Body of pancreas (tissue), 4 donors: ENCODE measurements around the gene RGMA. TPM values are rescaled to one million over a fixed set of nuclear protein-coding genes. Genes with fewer than 3 reads are reported as not detected.

Experiments
- ATAC-seq: fragments of 150-250 bp; one replicate; pipeline ENCODE4 v1.9.1; 2016
- DNase-seq, 4 donors: peaks; one replicate each; pipeline ENCODE4 v3.0.0-alpha.2; 2019
- H3K27ac ChIP-seq, 4 donors: fragments of 200-600 bp; sonication (generic); 1 replicate in 3 of 4; 2 replicates in 1 of 4; pipeline versions ENCODE4 v1.5.1 to v1.6.1; 2016 to 2019; ENCODE audit warnings: mild to moderate bottlenecking in 1 of 4, mixed read lengths in 1 of 4, moderate library complexity in 1 of 4
- H3K27me3 ChIP-seq, 2 donors: fragments of 200-600 bp; sonication (generic); one replicate each; pipeline ENCODE4 v1.6.0; 2016; ENCODE audit warnings: mild to moderate bottlenecking in 1 of 2
- H3K36me3 ChIP-seq, 2 donors: fragments of 200-600 bp; sonication (generic); replicated peaks in 1 of 2; 2 replicates each; pipeline ENCODE4 v1.5.1; 2016; ENCODE audit warnings: low read depth in 2 of 2; ENCODE audit not compliant: insufficient read depth in 1 of 2
- H3K4me1 ChIP-seq: fragments of 200-600 bp; sonication (generic); one replicate; pipeline ENCODE4 v1.6.0; 2016
- H3K4me3 ChIP-seq, 2 donors: fragments of 200-600 bp; sonication (generic); 1 replicate in 1 of 2; 2 replicates in 1 of 2; pipeline ENCODE4 v1.5.1; 2016 to 2019
- H3K9me3 ChIP-seq, 3 donors: fragments of 200-600 bp; sonication (generic); 1 replicate in 2 of 3; 2 replicates in 1 of 3; pipeline ENCODE4 v1.5.1; 2016
- CTCF ChIP-seq, 7 experiments: fragments of 450-650 bp in 4 of 7; fragments of 200-600 bp in 3 of 7; sonication (generic) in 3 of 7; IDR thresholded peaks; one replicate each; pipeline ENCODE4 v1.5.1; 2016 to 2019; ENCODE audit warnings: antibody characterized with exemption in 7 of 7
- POLR2A ChIP-seq, 3 donors: fragments of 450-650 bp; IDR thresholded peaks; one replicate each; pipeline ENCODE4 v1.6.1; 2016; ENCODE audit warnings: antibody characterized with exemption in 3 of 3, mild to moderate bottlenecking in 2 of 3
- WGBS, 2 donors: methylation state at CpG; one replicate each; pipeline ENCODE4 v1.1.5; 2017; 5-methylcytosine and 5-hydroxymethylcytosine counted together
- intact Hi-C: fragments of 100-400 bp; cut with DNase I; formaldehyde crosslinking; loops from one replicate; pipeline ENCODE4 v1.15.1; 2023
- total RNA-seq, 2 donors: library from RNA; depleted of rRNA; stranded (reverse); fragments of >200 nt; gene quantifications; one replicate each; pipeline ENCODE4 v1.1.0, GENCODE V29; 2016

The RGMA gene
- total RNA-seq, 2 donors from 2014 or later: 8.8 to 9.2 TPM

- peak overlapping the region in 3 of 4 donors; percentile 20 to 47 (median 22) for H3K27ac ChIP-seq
Observed at GRCh38 chr15:93088200-93088980, 621 bp downstream of the RGMA start.

GRCh38 chr15:93087825-93088199 is 1.2 kb downstream of the RGMA start:
- Histone ChIP-seq H3K4me3 (peak overlapping the region in 1 of 2 donors; percentile 47), H3K27ac (peak overlapping the region in 2 of 4 donors; percentile 22 to 47), H3K9me3 (no peaks in the 10 kb centered on the region), H3K27me3 (no peaks in the 10 kb centered on the region), H3K36me3 (no peaks in the 10 kb centered on the region), H3K4me1 (peaks cover 31% of the 10 kb centered on the region)
- 1% methylated on average over 14 of the region's 14 CpGs for WGBS, 2 donors
- TF ChIP-seq CTCF (IDR thresholded peaks at IDR 0.05): peak; percentile 88 to 96 (median 90)
- TF ChIP-seq POLR2A (IDR thresholded peaks at IDR 0.05): no peak
- ATAC-seq (peak; percentile 72), DNase-seq (peak; percentile 72 to 82 (median 78))
- intact Hi-C loops: no loop called here

More at GRCh38 chr15:93088200-93088980, 621 bp downstream of the RGMA start:
- peaks cover 31% of the 10 kb centered on the region for H3K4me1 ChIP-seq
- H3K27me3 ChIP-seq: no peaks in the 10 kb centered on the region
- DNase-seq (peak; percentile 24 to 44 (median 32)), ATAC-seq (peak; percentile 66)
- WGBS, 2 donors: 1% methylated on average over 31 to 83 of the region's 85 CpGs
- H3K9me3 ChIP-seq: no peaks in the 10 kb centered on the region
- no peaks in the 10 kb centered on the region for H3K36me3 ChIP-seq
- intact Hi-C loops: no loop called here
- H3K4me3 ChIP-seq: peak overlapping the region; percentile 5 to 47
- TF ChIP-seq CTCF (IDR thresholded peaks at IDR 0.05) (no peak), POLR2A (IDR thresholded peaks at IDR 0.05) (no peak)

GRCh38 chr15:93086791-93087190 is 2.2 kb downstream of the RGMA start:
- WGBS, 2 donors: 66 to 79% methylated on average over 2 of the region's 2 CpGs
- intact Hi-C loops: no loop called here
- no peak overlapping the region for H3K4me3 ChIP-seq

GRCh38 chr15:93085692-93086091 is 3.3 kb downstream of the RGMA start:
- WGBS, 2 donors: 57 to 83% methylated on average over 1 of the region's 1 CpG

More at GRCh38 chr15:93086791-93087190, 2.2 kb downstream of the RGMA start:
- Histone ChIP-seq H3K27me3 (no peaks in the 10 kb centered on the region), H3K4me1 (peaks cover 31% of the 10 kb centered on the region), H3K9me3 (no peaks in the 10 kb centered on the region), H3K27ac (no peak overlapping the region), H3K36me3 (no peaks in the 10 kb centered on the region)
- ATAC-seq (no peak), DNase-seq (no peak)
- no peak for TF ChIP-seq POLR2A (IDR thresholded peaks at IDR 0.05)
- TF ChIP-seq CTCF (IDR thresholded peaks at IDR 0.05): no peak

More at GRCh38 chr15:93085692-93086091, 3.3 kb downstream of the RGMA start:
- TF ChIP-seq POLR2A (IDR thresholded peaks at IDR 0.05) (no peak), CTCF (IDR thresholded peaks at IDR 0.05) (no peak)
- Histone ChIP-seq H3K36me3 (no peaks in the 10 kb centered on the region), H3K9me3 (no peaks in the 10 kb centered on the region), H3K4me3 (no peak overlapping the region), H3K4me1 (peaks cover 31% of the 10 kb centered on the region), H3K27ac (no peak overlapping the region), H3K27me3 (no peaks in the 10 kb centered on the region)
- intact Hi-C loops: no loop called here
- DNase-seq (no peak), ATAC-seq (no peak)
